ENCODE measurements around the gene PDIA4.
A peak's percentile ranks its signal among the peaks of the same experiment; 100 is the strongest.
"Not testable (repeated sequence)": the region's sequence is repeated elsewhere in the genome, so short reads cannot be mapped to it uniquely, and the experiment has no call there.

The PDIA4 gene

GRCh38 chr7:149031353-149031910 is 3.1 kb upstream of the PDIA4 start:
- DNase-seq (ENCODE audit: low spot score) = no peak

GRCh38 chr7:149030439-149030838 is 2.1 kb upstream of the PDIA4 start:
- not testable (repeated sequence) for DNase-seq (ENCODE audit: low spot score)

DNA sequence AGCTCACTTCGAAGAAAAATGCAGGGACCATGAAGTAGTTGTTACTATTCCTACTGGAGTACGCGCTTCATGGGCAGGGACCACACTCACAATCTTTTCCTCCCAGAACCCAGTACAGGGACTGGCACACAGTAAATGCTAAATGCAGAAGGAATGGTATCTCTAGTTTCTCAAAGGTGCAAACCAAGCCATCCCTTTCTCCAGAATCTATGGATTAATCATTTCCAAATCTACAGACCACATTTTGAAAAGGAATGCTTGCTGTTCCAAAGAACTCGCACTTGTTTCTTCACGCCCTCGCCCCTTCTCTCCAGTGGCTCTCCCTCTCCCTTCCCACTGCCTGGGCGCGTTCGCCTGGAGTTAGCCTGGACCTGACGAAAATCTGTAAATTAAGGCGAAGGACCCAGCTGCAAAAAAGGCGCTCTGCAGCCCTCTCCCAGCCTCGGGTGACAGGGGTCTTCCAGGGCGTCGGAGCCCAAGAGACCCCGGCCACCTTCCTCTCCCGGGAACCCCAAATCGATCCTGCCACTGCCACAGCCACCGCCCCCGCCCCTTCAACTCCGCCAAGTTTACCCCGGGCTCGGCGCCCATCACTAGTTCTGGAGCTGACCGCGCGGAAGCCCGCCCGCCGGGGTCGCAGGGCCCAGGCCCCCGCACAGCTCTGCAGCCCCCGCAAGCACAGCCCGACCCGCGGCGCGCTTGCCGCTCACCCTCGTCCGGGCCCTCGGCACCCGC is 527 bp downstream of the PDIA4 start:
- DNase-seq (ENCODE audit: low spot score) = no peak

DNA sequence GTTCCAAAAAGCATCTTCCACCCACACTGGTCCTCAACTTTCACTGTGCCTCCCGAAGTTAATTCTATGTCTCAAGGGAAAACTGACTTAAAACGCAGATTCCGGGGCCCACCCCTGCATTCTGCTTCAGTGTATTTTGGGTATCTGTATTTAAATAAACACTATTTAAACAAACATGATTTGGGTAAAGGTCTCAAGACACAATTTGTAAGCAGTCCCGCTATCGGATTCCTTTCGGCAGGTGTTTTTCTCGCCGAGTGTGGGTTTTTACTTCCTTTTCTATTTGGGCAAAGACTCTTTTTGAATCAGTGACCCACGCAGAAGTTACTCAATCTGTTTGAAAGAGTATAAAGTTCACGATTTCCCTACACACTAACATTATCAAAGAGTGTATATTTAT is 1.2 kb downstream of the PDIA4 start:
- DNase-seq (ENCODE audit: low spot score) = no peak

DNA sequence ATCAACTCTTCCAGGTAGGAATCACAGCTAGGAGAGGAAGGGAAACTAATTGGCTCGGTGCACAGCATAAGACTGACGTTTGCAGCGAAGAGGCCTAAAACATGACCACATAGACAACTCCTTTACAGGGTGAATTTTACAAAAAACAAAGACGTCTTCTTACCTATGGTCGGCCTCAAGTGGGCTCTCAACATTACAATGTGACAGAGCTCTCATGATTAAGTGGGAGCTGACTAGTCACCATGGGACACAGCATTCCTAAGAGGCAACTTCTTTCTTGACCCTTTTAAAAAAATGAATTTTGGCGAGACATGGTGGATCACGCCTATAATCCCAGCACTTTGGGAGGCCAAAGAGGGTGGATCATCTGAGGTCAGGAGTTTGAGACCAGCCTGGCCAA is 4.6 kb downstream of the PDIA4 start:
- DNase-seq (ENCODE audit: low spot score) = no peak

DNA sequence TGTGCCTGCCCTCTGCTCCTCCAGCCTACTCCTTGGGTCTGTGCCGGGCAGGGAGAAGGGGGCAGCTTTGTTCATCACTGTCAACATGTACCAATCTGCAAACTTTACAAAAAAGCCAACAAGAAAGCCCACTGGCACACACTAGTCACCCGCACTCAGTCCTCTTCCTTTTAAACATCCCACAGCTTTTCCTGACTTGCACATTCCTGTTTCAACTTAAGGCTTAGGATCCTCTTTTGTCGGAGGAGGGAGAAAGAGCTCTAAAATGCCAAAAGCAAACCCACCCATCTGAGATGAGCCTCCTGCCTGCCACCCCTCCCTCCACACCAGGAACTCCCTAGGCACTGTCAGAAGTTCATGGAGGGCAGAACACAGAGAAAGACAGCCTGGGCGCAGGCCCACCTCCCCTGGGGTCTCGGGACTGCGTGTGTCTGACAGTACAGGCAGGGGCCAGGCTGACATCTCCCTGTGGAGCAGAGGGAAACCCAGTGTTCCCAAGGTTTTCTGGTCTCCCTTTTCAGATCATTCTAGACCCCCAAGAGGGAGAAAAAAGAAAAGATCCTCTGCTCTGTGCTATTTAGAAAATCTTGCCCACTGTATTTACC is 5.4 kb downstream of the PDIA4 start:
- DNase-seq (ENCODE audit: low spot score) = no peak

- no peak for DNase-seq (ENCODE audit: low spot score)
Observed at GRCh38 chr7:149021725-149022062, 6.6 kb downstream of the PDIA4 start.

- DNase-seq (ENCODE audit: low spot score) = no peak
Observed at GRCh38 chr7:149020483-149020882, 7.8 kb downstream of the PDIA4 start.

- DNase-seq (ENCODE audit: low spot score) = no peak
Observed at GRCh38 chr7:149016876-149017275, 11.4 kb downstream of the PDIA4 start.

- no peak for DNase-seq (ENCODE audit: low spot score)
Observed at GRCh38 chr7:149014309-149014708, 14.0 kb downstream of the PDIA4 start.

DNA sequence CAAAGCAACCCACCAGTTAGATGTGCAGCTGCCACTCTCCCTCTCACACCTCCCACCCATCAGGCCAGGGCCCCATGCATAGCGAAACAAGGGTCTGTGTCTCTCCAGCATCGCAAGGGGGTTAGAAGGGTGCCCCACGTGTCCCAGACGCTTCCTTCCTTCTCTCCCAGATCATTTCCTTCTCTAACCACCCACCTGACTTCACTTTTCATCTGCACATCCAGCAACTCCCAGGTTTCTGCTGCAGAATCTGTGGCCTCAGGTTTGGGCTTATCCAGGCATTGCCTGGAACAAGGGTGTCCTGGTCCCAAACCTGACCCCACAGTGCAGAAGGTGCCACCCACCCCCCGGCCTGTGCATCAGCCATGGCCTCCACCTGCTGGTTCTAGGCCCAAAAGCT is 14.4 kb downstream of the PDIA4 start:
- DNase-seq (ENCODE audit: low spot score) = no peak

- DNase-seq (ENCODE audit: low spot score) = not testable (repeated sequence)
Observed at GRCh38 chr7:149012730-149013129, 15.6 kb downstream of the PDIA4 start.

DNA sequence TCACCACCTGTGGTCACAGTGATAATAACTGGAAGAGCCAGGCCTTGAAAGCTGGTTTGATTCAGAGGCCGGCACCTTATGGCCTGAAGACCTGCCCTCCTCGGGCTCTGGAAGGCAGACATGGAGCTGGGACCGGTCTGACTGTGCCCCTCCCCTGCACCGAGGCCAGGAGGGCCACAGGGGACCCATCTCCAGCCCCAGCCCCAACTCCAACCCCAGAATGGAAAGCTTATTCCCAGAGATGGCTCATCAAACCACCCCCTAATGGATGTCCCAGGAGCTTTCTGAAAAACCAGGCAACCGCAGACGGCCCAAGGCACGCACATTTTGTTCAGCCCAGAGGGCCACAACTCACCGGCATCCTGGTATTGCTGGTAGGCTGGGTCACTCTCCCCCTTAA is 16.8 kb downstream of the PDIA4 start:
- DNase-seq (ENCODE audit: low spot score) = no peak

DNA sequence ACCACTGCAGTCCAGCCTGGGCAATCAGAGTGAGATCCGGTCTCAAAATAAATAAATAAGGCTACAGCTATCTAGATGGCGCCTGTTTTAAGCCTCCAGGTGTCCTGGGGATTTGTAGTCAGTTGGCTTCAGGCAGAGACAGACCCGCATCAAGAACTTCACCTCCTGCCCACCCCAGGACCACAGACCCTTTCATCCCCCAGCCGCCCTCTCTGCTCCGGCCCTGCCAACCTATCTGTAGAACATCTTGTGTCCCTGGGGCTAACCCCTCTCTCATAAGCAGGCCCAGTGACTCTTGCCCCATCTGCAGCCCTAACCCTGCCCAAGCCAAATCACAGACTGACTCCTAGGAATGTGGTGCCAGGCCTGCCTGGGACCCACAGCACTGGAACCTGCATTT is 17.9 kb downstream of the PDIA4 start:
- no peak for DNase-seq (ENCODE audit: low spot score)

DNA sequence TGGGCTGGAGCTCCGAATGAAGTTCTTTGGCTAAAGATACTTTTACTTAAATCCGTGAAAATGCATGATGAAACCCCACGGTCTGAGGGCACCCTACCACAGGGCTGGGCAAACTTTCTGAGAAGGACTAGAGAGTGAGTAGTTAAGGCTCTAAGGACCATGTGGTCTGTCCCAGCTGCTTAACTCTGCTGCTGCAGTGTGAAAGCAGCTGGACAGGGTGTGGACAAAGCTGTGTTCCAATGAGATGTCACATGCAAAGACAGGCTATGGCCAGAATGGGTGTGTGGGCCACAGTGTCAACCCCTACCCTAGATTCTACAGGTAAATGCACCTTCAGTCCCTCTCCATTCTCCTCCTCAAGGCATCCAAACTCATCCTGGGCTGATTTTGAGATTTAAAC is 18.8 kb downstream of the PDIA4 start:
- DNase-seq (ENCODE audit: low spot score) = no peak

DNA sequence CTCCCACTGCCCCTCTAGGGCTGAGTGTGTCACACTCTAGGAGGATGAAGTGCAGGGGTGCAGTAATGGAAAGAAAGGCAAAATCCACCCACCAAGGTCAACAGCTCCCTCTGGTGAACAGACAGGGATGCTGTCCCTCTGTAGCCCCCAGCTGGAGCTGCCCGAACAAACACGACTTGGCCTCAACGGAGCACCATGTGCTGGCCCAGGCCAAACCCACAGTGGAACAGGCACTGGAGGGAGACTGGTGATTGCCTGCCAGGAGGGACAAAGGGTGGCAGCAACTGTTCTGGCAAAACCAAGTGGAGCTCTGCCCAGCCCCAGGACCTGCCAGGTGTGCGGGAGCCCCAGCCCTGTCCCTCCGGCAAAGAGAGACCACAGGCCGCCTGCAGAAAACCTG is 20.7 kb downstream of the PDIA4 start:
- no peak for DNase-seq (ENCODE audit: low spot score)

- no peak for DNase-seq (ENCODE audit: low spot score)
Observed at GRCh38 chr7:149007146-149007545, 21.2 kb downstream of the PDIA4 start.

DNA sequence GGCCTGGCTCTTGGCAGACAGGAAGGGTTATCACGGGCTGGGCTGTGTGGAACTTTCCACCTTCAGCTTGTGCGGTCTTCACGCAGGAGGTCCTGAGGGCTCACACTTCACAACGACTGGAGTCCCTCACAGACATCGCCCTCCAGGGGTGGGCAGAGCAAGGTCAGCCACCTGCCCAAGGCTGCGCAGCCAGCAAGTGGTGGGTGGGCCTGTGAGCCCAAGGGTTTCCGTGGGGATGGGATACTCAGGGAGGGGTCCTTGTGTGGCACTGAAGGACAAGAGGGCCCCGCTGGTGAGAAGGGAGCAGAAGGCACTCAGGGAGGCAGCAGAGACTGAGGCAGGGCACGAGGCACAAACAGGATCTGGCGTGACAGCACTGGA is 22.0 kb downstream of the PDIA4 start:
- no peak for DNase-seq (ENCODE audit: low spot score)

GRCh38 chr7:149005427-149006344 is 22.6 kb downstream of the PDIA4 start:
- DNase-seq (ENCODE audit: low spot score) = peak; percentile 81

GRCh38 chr7:149004405-149005370 is 23.6 kb downstream of the PDIA4 start:
- DNase-seq (ENCODE audit: low spot score) = no peak

DNA sequence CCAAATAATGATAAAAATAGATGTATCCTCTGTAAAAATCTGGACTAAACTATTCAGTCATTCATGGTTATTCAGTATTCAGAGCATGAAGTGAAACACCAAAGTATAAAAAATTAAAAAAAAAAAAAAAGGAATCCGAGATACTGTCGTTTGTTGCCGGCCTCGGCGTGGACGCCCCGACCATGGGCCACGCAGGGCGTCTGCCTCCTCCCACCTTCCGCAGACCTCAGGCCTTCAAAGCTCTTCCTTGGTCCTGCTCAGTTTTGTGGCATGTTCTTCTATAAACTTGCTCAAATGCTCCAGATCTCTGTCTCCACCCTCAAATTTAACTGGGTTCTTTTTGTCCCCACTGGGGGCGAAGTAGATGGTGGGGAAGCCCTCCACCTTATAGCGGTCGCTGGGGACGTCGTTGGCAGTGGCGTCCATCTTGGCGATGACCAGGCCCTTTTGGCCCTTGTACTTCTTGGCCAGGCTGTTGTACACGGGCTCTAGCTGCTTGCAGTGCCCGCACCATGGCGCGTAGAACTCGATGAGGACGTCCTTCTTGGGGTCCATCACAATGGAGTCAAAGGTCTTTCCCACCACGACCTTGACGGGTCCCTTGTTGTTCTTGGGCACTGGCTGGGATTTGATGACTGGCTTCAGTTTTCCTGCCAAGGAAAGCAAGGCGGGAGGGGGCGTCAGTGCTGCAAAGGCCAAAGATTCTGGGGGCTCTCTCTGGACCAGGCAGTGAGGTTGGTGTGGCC is 24.6 kb downstream of the PDIA4 start:
- DNase-seq (ENCODE audit: low spot score) = no peak

Measured in ecto neural progenitor cell (in vitro differentiated cells).